ENCODE results near the gene ANKUB1. TPM values are rescaled to one million over a fixed set of nuclear protein-coding genes. Genes with fewer than 3 reads are reported as not detected.

ANKUB1 gene
- total RNA-seq, 1 experiment from 2014 or later = not detected

DNA sequence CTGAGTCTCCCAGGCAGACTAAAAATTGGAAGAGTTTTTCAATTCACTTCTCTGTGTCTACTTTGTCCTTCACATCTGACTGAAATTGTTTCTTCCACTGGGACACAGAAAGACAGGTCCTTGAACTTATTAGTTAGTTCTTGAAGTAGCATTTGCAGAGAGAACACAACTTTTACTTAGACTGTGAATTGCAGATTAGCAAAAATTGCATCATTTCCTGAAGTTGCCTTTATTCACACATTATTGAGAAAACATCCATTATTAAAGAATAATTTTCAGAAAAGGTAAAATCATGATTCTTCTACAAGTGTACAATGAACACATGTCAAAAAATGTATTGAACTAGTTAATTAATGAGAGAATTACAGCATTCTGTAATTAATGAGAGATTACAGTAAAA lies 38.6 kb downstream of the ANKUB1 start:
- ChIA-PET CTCF (interaction anchor here (1.4 kb wide), 1 partner anchor 55 kb away, joined by 4 read pairs; no protein-coding TSS in a partner anchor), POLR2A (no interaction called here), RAD21 (ENCODE audit: low non-redundant PET in 1 of 2, low total read pairs in 2 of 2, uncharacterized antibody in 2 of 2, unreplicated experiment in 2 of 2) (no interaction called here)
- Histone ChIP-seq H3K27me3 (ENCODE audit: insufficient read depth, low read length) (no peaks in the 10 kb centered on the region), H3K4me3 (replicated peaks in 1 of 2; ENCODE audit: low read depth in 1 of 2, low read length in 2 of 2) (no peak overlapping the region), H3K9me3 (ENCODE audit: control insufficient read depth in 1 of 2, insufficient read depth in 1 of 2, low read depth in 1 of 2, low read length in 2 of 2) (no peaks in the 10 kb centered on the region), H3K9ac (ENCODE audit: low read length) (no peak overlapping the region), H3K4me2 (ENCODE audit: low read length) (no peak overlapping the region), H3K9me2 (ENCODE audit: insufficient read depth) (no peaks in the 10 kb centered on the region), H2AFZ (ENCODE audit: low read depth, low read length, poor library complexity, severe bottlenecking) (peak overlapping the region; percentile 98), H3K27ac (ENCODE audit: low read depth, low read length) (no peak overlapping the region), H3K36me3 (ENCODE audit: control insufficient read depth in 1 of 2, insufficient read depth in 2 of 2, low read length in 2 of 2) (peaks cover 11% of the 10 kb centered on the region in 2 experiments), H3K79me2 (ENCODE audit: insufficient read depth, low read length) (peaks cover 26% of the 10 kb centered on the region), H3K4me1 (ENCODE audit: control insufficient read depth in 1 of 2, insufficient read depth in 2 of 2, low read length in 2 of 2) (peaks cover 3 to 15% of the 10 kb centered on the region in 2 experiments; a peak in 3 of 4 replicates), H4K20me1 (ENCODE audit: insufficient read depth) (no peaks in the 10 kb centered on the region)
- DNase-seq (ENCODE audit: low read depth, low spot score) = no peak
- intact Hi-C loops (cut with micrococcal nuclease) = loop anchor here (2.0 to 5.0 kb wide), 2 partner anchors 186 to 223 kb away; no protein-coding TSS in a partner anchor
- TF ChIP-seq, protein P1, sequence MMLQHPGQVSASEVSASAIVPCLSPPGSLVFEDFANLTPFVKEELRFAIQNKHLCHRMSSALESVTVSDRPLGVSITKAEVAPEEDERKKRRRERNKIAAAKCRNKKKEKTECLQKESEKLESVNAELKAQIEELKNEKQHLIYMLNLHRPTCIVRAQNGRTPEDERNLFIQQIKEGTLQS (IDR thresholded peaks at IDR 0.05) = no peak
- no peak for TF ChIP-seq ELF1 (IDR thresholded peaks at IDR 0.05; ENCODE audit: borderline replicate concordance, low read depth)
- no TSS peak for BruUV-seq (replicated peaks)
- no peak for ATAC-seq

DNA sequence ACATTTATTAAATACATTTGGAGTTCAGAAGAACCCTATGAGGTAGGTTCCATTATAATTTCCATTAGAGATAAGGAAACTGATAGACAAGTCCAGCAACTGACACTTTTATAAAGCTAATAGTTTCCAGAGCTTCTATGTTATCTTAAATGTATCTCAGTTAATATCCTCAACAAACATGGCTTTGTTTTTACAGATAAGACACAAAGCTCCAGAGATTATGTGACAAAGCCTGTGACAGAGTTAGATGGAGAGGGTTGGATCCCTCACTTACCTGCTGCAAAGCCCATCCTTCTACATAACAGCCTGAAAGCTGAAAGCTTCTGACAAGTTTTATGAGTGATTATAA lies 39.6 kb downstream of the ANKUB1 start:
- Histone ChIP-seq H3K4me1 (ENCODE audit: control insufficient read depth in 1 of 2, insufficient read depth in 2 of 2, low read length in 2 of 2) (peaks cover 3 to 15% of the 10 kb centered on the region in 2 experiments; a peak in 3 of 4 replicates), H2AFZ (ENCODE audit: low read depth, low read length, poor library complexity, severe bottlenecking) (peak overlapping the region; percentile 98), H3K9me3 (ENCODE audit: control insufficient read depth in 1 of 2, insufficient read depth in 1 of 2, low read depth in 1 of 2, low read length in 2 of 2) (no peaks in the 10 kb centered on the region), H3K27me3 (ENCODE audit: insufficient read depth, low read length) (no peaks in the 10 kb centered on the region), H3K79me2 (ENCODE audit: insufficient read depth, low read length) (peaks cover 26% of the 10 kb centered on the region), H4K20me1 (ENCODE audit: insufficient read depth) (no peaks in the 10 kb centered on the region), H3K9ac (ENCODE audit: low read length) (peak overlapping the region; percentile 85), H3K36me3 (ENCODE audit: control insufficient read depth in 1 of 2, insufficient read depth in 2 of 2, low read length in 2 of 2) (peaks cover 17 to 18% of the 10 kb centered on the region in 2 experiments), H3K27ac (ENCODE audit: low read depth, low read length) (peak overlapping the region; percentile 25; the same call in 1 of the 2 replicates), H3K4me3 (replicated peaks in 1 of 2; ENCODE audit: low read depth in 1 of 2, low read length in 2 of 2) (peak overlapping the region; percentile 93 to 95), H3K4me2 (ENCODE audit: low read length) (peak overlapping the region; percentile 81), H3K9me2 (ENCODE audit: insufficient read depth) (no peaks in the 10 kb centered on the region)
- ChIA-PET POLR2A (interaction anchor here (0.6 to 1.4 kb wide), 4 partner anchors 9 to 197 kb away, joined by 3 read pairs; no protein-coding TSS in a partner anchor), CTCF (interaction anchor here (0.6 to 2.2 kb wide), 11 partner anchors 8 to 246 kb away, joined by 3 to 15 read pairs (median 6); no protein-coding TSS in a partner anchor), RAD21 (ENCODE audit: low non-redundant PET in 1 of 2, low total read pairs in 2 of 2, uncharacterized antibody in 2 of 2, unreplicated experiment in 2 of 2) (interaction anchor here in 1 of 2 experiments (1.3 kb wide), 1 partner anchor 13 kb away, joined by 3 read pairs; no protein-coding TSS in a partner anchor)
- DNase-seq (ENCODE audit: low read depth, low spot score) (no peak), ATAC-seq (peak; percentile 5; the same call in 1 of the 2 replicates)
- intact Hi-C loops (cut with micrococcal nuclease) = loop anchor here (1.0 to 5.0 kb wide), 3 partner anchors 185 to 240 kb away; no protein-coding TSS in a partner anchor
- BruUV-seq (replicated peaks) = no TSS peak
- TF ChIP-seq EGR1 (IDR thresholded peaks at IDR 0.05; ENCODE audit: low read depth) = no peak
- TF ChIP-seq, protein P2, sequence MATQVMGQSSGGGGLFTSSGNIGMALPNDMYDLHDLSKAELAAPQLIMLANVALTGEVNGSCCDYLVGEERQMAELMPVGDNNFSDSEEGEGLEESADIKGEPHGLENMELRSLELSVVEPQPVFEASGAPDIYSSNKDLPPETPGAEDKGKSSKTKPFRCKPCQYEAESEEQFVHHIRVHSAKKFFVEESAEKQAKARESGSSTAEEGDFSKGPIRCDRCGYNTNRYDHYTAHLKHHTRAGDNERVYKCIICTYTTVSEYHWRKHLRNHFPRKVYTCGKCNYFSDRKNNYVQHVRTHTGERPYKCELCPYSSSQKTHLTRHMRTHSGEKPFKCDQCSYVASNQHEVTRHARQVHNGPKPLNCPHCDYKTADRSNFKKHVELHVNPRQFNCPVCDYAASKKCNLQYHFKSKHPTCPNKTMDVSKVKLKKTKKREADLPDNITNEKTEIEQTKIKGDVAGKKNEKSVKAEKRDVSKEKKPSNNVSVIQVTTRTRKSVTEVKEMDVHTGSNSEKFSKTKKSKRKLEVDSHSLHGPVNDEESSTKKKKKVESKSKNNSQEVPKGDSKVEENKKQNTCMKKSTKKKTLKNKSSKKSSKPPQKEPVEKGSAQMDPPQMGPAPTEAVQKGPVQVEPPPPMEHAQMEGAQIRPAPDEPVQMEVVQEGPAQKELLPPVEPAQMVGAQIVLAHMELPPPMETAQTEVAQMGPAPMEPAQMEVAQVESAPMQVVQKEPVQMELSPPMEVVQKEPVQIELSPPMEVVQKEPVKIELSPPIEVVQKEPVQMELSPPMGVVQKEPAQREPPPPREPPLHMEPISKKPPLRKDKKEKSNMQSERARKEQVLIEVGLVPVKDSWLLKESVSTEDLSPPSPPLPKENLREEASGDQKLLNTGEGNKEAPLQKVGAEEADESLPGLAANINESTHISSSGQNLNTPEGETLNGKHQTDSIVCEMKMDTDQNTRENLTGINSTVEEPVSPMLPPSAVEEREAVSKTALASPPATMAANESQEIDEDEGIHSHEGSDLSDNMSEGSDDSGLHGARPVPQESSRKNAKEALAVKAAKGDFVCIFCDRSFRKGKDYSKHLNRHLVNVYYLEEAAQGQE (IDR thresholded peaks at IDR 0.05; ENCODE audit: low read depth) = no peak
- no peak for TF ChIP-seq JUND (IDR thresholded peaks at IDR 0.05)
- 0 out of 2 replicates have a peak, but pooled peaks have one; percentile 31 for TF ChIP-seq ELF1 (IDR thresholded peaks at IDR 0.05; ENCODE audit: borderline replicate concordance, low read depth)
- no peak for TF ChIP-seq ZNF274 (IDR thresholded peaks at IDR 0.05; ENCODE audit: low read depth, low read length)

All from HCT116 (cell line).